Endothelial cell of umbilical vein (primary cell): ENCODE results near the gene PCDHGA1. TPM values are rescaled to one million over a fixed set of nuclear protein-coding genes. Genes with fewer than 3 reads are reported as not detected.

Experiments used
- BruUV-seq: library from RNA; stranded (reverse); fragments of 400-500 nt; replicated peaks from 2 replicates; lab custom pipeline; 2021; lab: Mats Ljungman, UMichigan
- CTCF ChIA-PET: fragments of 300-600, 350-600 bp; sonication (Branson Sonifier 250); formaldehyde crosslinking; loops from one replicate; lab custom pipeline; 2021; ENCODE audit warnings: antibody characterized with exemption, inconsistent platforms; lab: Charles Lee
- POLR2A ChIA-PET: fragments of 300-600, 350-600 bp; sonication (Branson Sonifier 250); formaldehyde crosslinking; loops from one replicate; lab custom pipeline; 2021; ENCODE audit warnings: antibody characterized with exemption, inconsistent platforms; lab: Charles Lee
- DNase-seq: peaks from one replicate; pipeline ENCODE4 v3.0.0-alpha.2; 2011; ENCODE audit warnings: low read depth, low spot score
- FAIRE-seq: peaks from 2 replicates; lab custom pipeline; 2011; peaks lifted over from hg19 to GRCh38; lab: Jason Lieb, UNC
- H2AFZ ChIP-seq: 2 replicates; pipeline ENCODE4 v1.6.0; 2012; ENCODE audit warnings: low read depth, low read length, control low read depth, inconsistent platforms
- H3K27ac ChIP-seq: 2 replicates; pipeline ENCODE4 v1.5.1; 2011; ENCODE audit warnings: low read depth, mild to moderate bottlenecking, control low read depth, low read length, moderate library complexity; ENCODE audit not compliant: insufficient read depth
- H3K27me3 ChIP-seq, 2 experiments: 2 replicates each; pipeline versions ENCODE4 v1.6.0 to v1.6.1; 2011; ENCODE audit warnings: low read length in 2 of 2, mixed read lengths in 1 of 2; ENCODE audit not compliant: control insufficient read depth in 2 of 2, insufficient read depth in 2 of 2
- H3K36me3 ChIP-seq, 2 experiments: 2 replicates in 1 of 2; 3 replicates in 1 of 2; pipeline ENCODE4 v1.5.1; 2011; ENCODE audit warnings: low read length in 2 of 2, mild to moderate bottlenecking in 1 of 2, moderate library complexity in 1 of 2; ENCODE audit not compliant: control insufficient read depth in 2 of 2, insufficient read depth in 2 of 2; ENCODE audit errors: extremely low read depth in 1 of 2
- H3K4me1 ChIP-seq: 3 replicates; pipeline ENCODE4 v1.5.1; 2011; ENCODE audit warnings: mild to moderate bottlenecking, low read length; ENCODE audit not compliant: control insufficient read depth, insufficient read depth; ENCODE audit errors: extremely low read depth
- H3K4me2 ChIP-seq: 2 replicates; pipeline ENCODE4 v1.6.1; 2011; ENCODE audit warnings: low read length, control low read depth, mixed read lengths; ENCODE audit not compliant: insufficient read depth
- H3K4me3 ChIP-seq, 3 experiments: fragments of 200-600 bp in 1 of 3; sonication (generic), shearing (Covaris generic) in 1 of 3; replicated peaks in 1 of 3; 2 replicates each; pipeline ENCODE4 v1.5.1; 2011 to 2016; ENCODE audit warnings: control low read depth in 3 of 3, low read length in 3 of 3, mild to moderate bottlenecking in 2 of 3, inconsistent platforms in 1 of 3, low read depth in 1 of 3, moderate library complexity in 1 of 3; ENCODE audit not compliant: insufficient read depth in 1 of 3
- H3K79me2 ChIP-seq: 2 replicates; pipeline ENCODE4 v1.6.0; 2012; ENCODE audit warnings: low read length, inconsistent platforms; ENCODE audit not compliant: control insufficient read depth, insufficient read depth
- H3K9ac ChIP-seq: replicated peaks from 2 replicates; pipeline ENCODE3; 2011; ENCODE audit warnings: low read length, control low read depth; ENCODE audit not compliant: insufficient read depth; ENCODE audit errors: extremely low read depth
- H3K9me1 ChIP-seq: replicated peaks from 3 replicates; pipeline ENCODE4 v1.6.0; 2011; ENCODE audit warnings: mild to moderate bottlenecking, low read length; ENCODE audit not compliant: control insufficient read depth, insufficient read depth; ENCODE audit errors: extremely low read depth
- H3K9me3 ChIP-seq: replicated peaks from 2 replicates; pipeline ENCODE4 v1.5.1; 2012; ENCODE audit warnings: low read length, inconsistent platforms; ENCODE audit not compliant: control insufficient read depth, insufficient read depth
- H4K20me1 ChIP-seq: replicated peaks from 2 replicates; pipeline ENCODE3; 2011; ENCODE audit warnings: mild to moderate bottlenecking, low read length; ENCODE audit not compliant: control insufficient read depth, insufficient read depth; ENCODE audit errors: extremely low read depth
- CTCF ChIP-seq, 2 donors: IDR thresholded peaks; 1 replicate in 1 of 2; 2 replicates in 1 of 2; pipeline ENCODE4 v1.5.1; 2011; ENCODE audit warnings: low read length in 2 of 2, mild to moderate bottlenecking in 2 of 2, moderate library complexity in 2 of 2, control low read depth in 1 of 2, inconsistent platforms in 1 of 2, low read depth in 1 of 2; ENCODE audit not compliant: insufficient read depth in 1 of 2; ENCODE audit errors: extremely low read depth in 1 of 2
- EZH2 ChIP-seq: IDR thresholded peaks from 2 replicates; pipeline ENCODE4 v1.6.1; 2012; ENCODE audit warnings: borderline replicate concordance, low read depth, mild to moderate bottlenecking, moderate library complexity, low read length, inconsistent platforms; ENCODE audit not compliant: severe bottlenecking
- GATA2 ChIP-seq: IDR thresholded peaks from 2 replicates; pipeline ENCODE4 v1.7.0; 2011; ENCODE audit warnings: low read depth, mild to moderate bottlenecking, moderate library complexity, mixed read lengths, low read length; ENCODE audit not compliant: insufficient read length, insufficient read depth
- JUN ChIP-seq: IDR thresholded peaks from 2 replicates; pipeline ENCODE4 v1.6.1; 2011; ENCODE audit warnings: borderline replicate concordance, low read depth; ENCODE audit not compliant: insufficient read length, insufficient read depth
- MAX ChIP-seq: IDR thresholded peaks from 2 replicates; pipeline ENCODE4 v1.6.1; 2011; ENCODE audit not compliant: insufficient read depth, insufficient read length
- MYC ChIP-seq: IDR thresholded peaks from one replicate; pipeline ENCODE4 v1.6.1; 2011; ENCODE audit warnings: mild to moderate bottlenecking, low read depth, low read length
- POLR2A ChIP-seq: IDR thresholded peaks from 2 replicates; pipeline ENCODE4 v1.6.1; 2012; ENCODE audit warnings: low read depth, mild to moderate bottlenecking, control low read depth, low read length
- POLR2AphosphoS5 ChIP-seq: IDR thresholded peaks from 2 replicates; pipeline ENCODE4 v1.6.1; 2012; ENCODE audit warnings: low read depth, mild to moderate bottlenecking, control low read depth, low read length, moderate library complexity; ENCODE audit not compliant: insufficient read depth
- dilution Hi-C: fragments of 300-500 bp; cut with MboI; formaldehyde crosslinking; loops from one replicate; pipeline ENCODE4 v1.15.0; 2019; ENCODE audit warnings: low sequenced_read_pairs; ENCODE audit not compliant: extremely low pct_ligation_motif_present
- intact Hi-C: fragments of 100-400 bp; cut with micrococcal nuclease; formaldehyde crosslinking; loops from one replicate; pipeline ENCODE4 v1.10.0; 2022
- polyA plus RNA-seq, 4 experiments: library from polyadenylated mRNA; depleted of rRNA in 3 of 4; stranded (reverse) in 3 of 4; unstranded in 1 of 4; fragments of >200 nt; gene quantifications; 2 replicates each; pipeline versions ENCODE4 v1.2.1 to v1.2.3, GENCODE V29; 2011 to 2012; ENCODE audit warnings: missing spikeins in 1 of 4
- total RNA-seq: library from RNA; stranded (reverse); gene quantifications from 2 replicates; pipeline ENCODE4 v1.2.3, GENCODE V29; 2021

The PCDHGA1 gene
- total and polyA plus RNA-seq, 2 donors (not counting 3 experiments of a cell fraction or from before 2014, with no cell fraction given): 0.22 to 0.44 TPM

DNA sequence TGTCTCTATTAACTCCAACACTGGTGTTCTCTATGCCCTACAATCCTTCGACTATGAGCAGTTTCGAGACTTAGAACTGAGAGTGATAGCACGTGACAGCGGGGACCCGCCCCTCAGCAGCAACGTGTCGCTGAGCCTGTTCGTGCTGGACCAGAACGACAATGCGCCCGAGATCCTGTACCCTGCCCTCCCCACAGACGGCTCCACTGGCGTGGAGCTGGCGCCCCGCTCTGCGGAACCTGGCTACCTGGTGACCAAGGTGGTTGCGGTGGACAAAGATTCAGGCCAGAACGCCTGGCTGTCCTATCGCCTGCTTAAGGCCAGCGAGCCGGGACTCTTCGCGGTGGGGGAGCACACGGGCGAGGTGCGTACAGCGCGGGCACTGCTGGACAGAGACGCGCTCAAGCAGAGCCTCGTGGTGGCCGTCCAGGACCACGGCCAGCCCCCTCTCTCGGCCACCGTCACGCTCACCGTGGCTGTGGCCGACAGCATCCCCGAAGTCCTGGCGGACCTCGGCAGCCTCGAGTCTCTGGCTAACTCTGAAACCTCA is 92.5 kb downstream of the PCDHGA1 start:
- BruUV-seq: no TSS peak
- TF ChIP-seq POLR2A: no peak
- TF ChIP-seq JUN: no peak
- TF ChIP-seq POLR2AphosphoS5: no peak
- Histone ChIP-seq H3K79me2 (no peaks in the 10 kb centered on the region), H3K4me1 (peaks cover 14% of the 10 kb centered on the region), H2AFZ (no peak overlapping the region), H3K4me2 (no peak overlapping the region), H3K9me3 (peaks cover 8% of the 10 kb centered on the region), H3K27me3 (peaks cover 46 to 94% of the 10 kb centered on the region in 2 experiments), H3K36me3 (no peaks in the 10 kb centered on the region), H3K4me3 (no peak overlapping the region), H4K20me1 (no peaks in the 10 kb centered on the region), H3K27ac (no peak overlapping the region), H3K9me1 (no peaks in the 10 kb centered on the region), H3K9ac (no peak overlapping the region)
- CTCF ChIA-PET: interaction anchor here (2.0 to 3.8 kb wide), 5 partner anchors 8 to 102 kb away, joined by 8 to 149 read pairs (median 10); partner anchors contain the start of genes PCDHGA10, PCDHGA12 and PCDHGB4
- dilution Hi-C loops (no loop called here), intact Hi-C loops (loop anchor here (5.0 kb wide), 1 partner anchor 51 kb away; the partner anchor contains the start of genes PCDHGA6 and PCDHGB3)
- FAIRE-seq (no peak), DNase-seq (no peak)
- POLR2A ChIA-PET: no interaction called here

- no peak overlapping the region for H3K4me2 ChIP-seq
- peaks cover 17% of the 10 kb centered on the region for H3K4me1 ChIP-seq
- no peaks in the 10 kb centered on the region for H3K36me3 ChIP-seq
- H3K27ac ChIP-seq: no peak overlapping the region
- FAIRE-seq: no peak
- DNase-seq: no peak
- POLR2A ChIA-PET: no interaction called here
- H2AFZ ChIP-seq: no peak overlapping the region
- no peak overlapping the region for H3K9ac ChIP-seq
- CTCF ChIA-PET: interaction anchor here (1.4 to 6.3 kb wide), 6 partner anchors 20 to 139 kb away, joined by 4 to 308 read pairs (median 36); partner anchors contain the start of genes PCDHGB6 and PCDHGC3
- TF ChIP-seq GATA2: no peak
- no peak for TF ChIP-seq EZH2
- TF ChIP-seq CTCF (IDR thresholded peaks at IDR 0.05; ENCODE audit: extremely low read depth in 1 of 2, insufficient read depth in 1 of 2, low read depth in 1 of 2, low read length in 2 of 2): no peak
- no peak for TF ChIP-seq MYC
- TF ChIP-seq MAX: no peak
- intact Hi-C loops: no loop called here
- dilution Hi-C loops: no loop called here
- H3K4me3 ChIP-seq: no peak overlapping the region
- BruUV-seq: no TSS peak
- H3K27me3 ChIP-seq: peaks cover 31 to 69% of the 10 kb centered on the region in 2 experiments
- no peaks in the 10 kb centered on the region for H4K20me1 ChIP-seq
- H3K79me2 ChIP-seq: no peaks in the 10 kb centered on the region
- H3K9me3 ChIP-seq: no peaks in the 10 kb centered on the region
- H3K9me1 ChIP-seq: no peaks in the 10 kb centered on the region
Observed at GRCh38 chr5:141427783-141428426, 97.6 kb downstream of the PCDHGA1 start.
